Tibial nerve (tissue), 4 donors: ENCODE results near the gene NOL8. TPM values are rescaled to one million over a fixed set of nuclear protein-coding genes. Genes with fewer than 3 reads are reported as not detected.
A peak's percentile ranks its signal among the peaks of the same experiment; 100 is the strongest.

Experiments
- DNase-seq, 2 donors: peaks; one replicate each; pipeline ENCODE4 v3.0.0-alpha.2; 2019; ENCODE audit warnings: low spot score in 2 of 2
- H3K27ac ChIP-seq, 4 donors: fragments of 200-600 bp; sonication (generic) in 3 of 4; one replicate each; pipeline ENCODE4 v1.5.1; 2017 to 2019; ENCODE audit warnings: mild to moderate bottlenecking in 1 of 4
- H3K27me3 ChIP-seq, 2 donors: fragments of 200-600 bp; sonication (generic) in 1 of 2; one replicate each; pipeline versions ENCODE4 v1.5.1 to v1.6.0; 2017 to 2019
- H3K36me3 ChIP-seq, 3 donors: fragments of 200-600 bp; sonication (generic); one replicate each; pipeline ENCODE4 v1.5.1; 2018 to 2019
- H3K4me1 ChIP-seq, 4 donors: fragments of 200-600 bp; sonication (generic) in 3 of 4; one replicate each; pipeline ENCODE4 v1.5.1; 2017 to 2019
- H3K4me3 ChIP-seq, 4 donors: fragments of 200-600 bp; sonication (generic) in 3 of 4; one replicate each; pipeline ENCODE4 v1.5.1; 2017 to 2019; ENCODE audit warnings: mild to moderate bottlenecking in 1 of 4, moderate library complexity in 1 of 4
- H3K9me3 ChIP-seq, 4 donors: fragments of 200-600 bp; sonication (generic) in 3 of 4; one replicate each; pipeline ENCODE4 v1.5.1; 2017 to 2019
- CTCF ChIP-seq, 5 experiments: fragments of 200-600 bp in 3 of 5; fragments of 450-650 bp in 2 of 5; sonication (generic) in 3 of 5; IDR thresholded peaks; one replicate each; pipeline ENCODE4 v1.5.1; 2016 to 2019; ENCODE audit warnings: antibody characterized with exemption in 5 of 5, mild to moderate bottlenecking in 3 of 5, moderate library complexity in 2 of 5
- EP300 ChIP-seq, 2 donors: sonication (generic); formaldehyde crosslinking; IDR thresholded peaks; one replicate each; pipeline ENCODE4 v1.6.1; 2017; ENCODE audit warnings: antibody characterized with exemption in 2 of 2, mild to moderate bottlenecking in 1 of 2
- POLR2A ChIP-seq, 2 donors: fragments of 450-650 bp; IDR thresholded peaks; one replicate each; pipeline ENCODE4 v1.6.1; 2017; ENCODE audit warnings: antibody characterized with exemption in 2 of 2, mild to moderate bottlenecking in 2 of 2, moderate library complexity in 2 of 2
- WGBS, 2 donors: methylation state at CpG; one replicate each; pipeline ENCODE4 v1.1.5; 2018; 5-methylcytosine and 5-hydroxymethylcytosine counted together
- total RNA-seq, 4 donors: library from RNA; depleted of rRNA; stranded (reverse); fragments of >200 nt; gene quantifications; one replicate each; pipeline ENCODE4 v1.1.0, GENCODE V29; 2016

Gene NOL8
- total RNA-seq, 4 donors from 2014 or later: 25.1 to 45.6 (median 31.4) TPM

- no peak for DNase-seq
- 66 to 77% methylated on average over 2 of the region's 2 CpGs for WGBS, 2 donors
- peaks cover 0 to 8% (median 0%) of the 10 kb centered on the region in 3 donors for H3K36me3 ChIP-seq
- no peaks in the 10 kb centered on the region for H3K27me3 ChIP-seq
- H3K27ac ChIP-seq: no peak overlapping the region
- no peak for TF ChIP-seq EP300 (IDR thresholded peaks at IDR 0.05)
- TF ChIP-seq CTCF (IDR thresholded peaks at IDR 0.05): no peak
- no peak for TF ChIP-seq POLR2A (IDR thresholded peaks at IDR 0.05)
- H3K4me1 ChIP-seq: peaks cover 0 to 33% (median 17%) of the 10 kb centered on the region in 4 donors
- no peak overlapping the region for H3K4me3 ChIP-seq
- H3K9me3 ChIP-seq: no peaks in the 10 kb centered on the region
Observed at GRCh38 chr9:92327283-92327850, 2.2 kb upstream of the NOL8 start.

- 1 to 2% methylated on average over 24 to 29 of the region's 30 CpGs for WGBS, 2 donors
- TF ChIP-seq CTCF (IDR thresholded peaks at IDR 0.05) (no peak), POLR2A (IDR thresholded peaks at IDR 0.05) (no peak), EP300 (IDR thresholded peaks at IDR 0.05) (no peak)
Observed at GRCh38 chr9:92325991-92326500, 896 bp upstream of the NOL8 start.

GRCh38 chr9:92324889-92325268, 271 bp downstream of the NOL8 start:
- no peak for DNase-seq
- Histone ChIP-seq H3K9me3 (no peaks in the 10 kb centered on the region), H3K36me3 (peaks cover 0 to 30% (median 0%) of the 10 kb centered on the region in 3 donors), H3K27ac (peak overlapping the region; percentile 90 to 97 (median 94)), H3K27me3 (no peaks in the 10 kb centered on the region), H3K4me1 (peaks cover 0 to 33% (median 17%) of the 10 kb centered on the region in 4 donors), H3K4me3 (peak overlapping the region; percentile 47 to 89 (median 70))
- no peak for TF ChIP-seq CTCF (IDR thresholded peaks at IDR 0.05)
- TF ChIP-seq POLR2A (IDR thresholded peaks at IDR 0.05): no peak
- TF ChIP-seq EP300 (IDR thresholded peaks at IDR 0.05): no peak
- WGBS, 2 donors: 0% methylated on average over 12 of the region's 12 CpGs

More at GRCh38 chr9:92325991-92326500, 896 bp upstream of the NOL8 start:
- H3K9me3 ChIP-seq: no peaks in the 10 kb centered on the region
- H3K4me1 ChIP-seq: peaks cover 0 to 33% (median 17%) of the 10 kb centered on the region in 4 donors
- H3K27ac ChIP-seq: peak overlapping the region; percentile 90 to 97 (median 94)
- peaks cover 0 to 19% (median 0%) of the 10 kb centered on the region in 3 donors for H3K36me3 ChIP-seq
- no peak for DNase-seq
- H3K27me3 ChIP-seq: no peaks in the 10 kb centered on the region
- peak overlapping the region; percentile 47 to 89 (median 70) for H3K4me3 ChIP-seq

- Histone ChIP-seq H3K4me3 (peak overlapping the region; percentile 47 to 89 (median 70)), H3K9me3 (no peaks in the 10 kb centered on the region), H3K36me3 (peaks cover 0 to 35% (median 0%) of the 10 kb centered on the region in 3 donors), H3K27me3 (no peaks in the 10 kb centered on the region), H3K4me1 (peaks cover 0 to 33% (median 17%) of the 10 kb centered on the region in 4 donors), H3K27ac (peak overlapping the region in 3 of 4 donors; percentile 90 to 97 (median 95))
- TF ChIP-seq EP300 (IDR thresholded peaks at IDR 0.05) (no peak), CTCF (IDR thresholded peaks at IDR 0.05) (no peak), POLR2A (IDR thresholded peaks at IDR 0.05) (no peak)
- 28 to 33% methylated on average over 2 of the region's 2 CpGs for WGBS, 2 donors
- no peak for DNase-seq
Observed at GRCh38 chr9:92324431-92324830, 719 bp downstream of the NOL8 start.

- TF ChIP-seq EP300 (IDR thresholded peaks at IDR 0.05) (no peak), POLR2A (IDR thresholded peaks at IDR 0.05) (no peak), CTCF (IDR thresholded peaks at IDR 0.05) (no peak)
- 95% methylated on average over 5 of the region's 5 CpGs for WGBS, 2 donors
- H3K36me3 ChIP-seq: peaks cover 3 to 92% (median 12%) of the 10 kb centered on the region in 3 donors
Observed at GRCh38 chr9:92315456-92315855, 9.7 kb downstream of the NOL8 start.

More at GRCh38 chr9:92315456-92315855, 9.7 kb downstream of the NOL8 start:
- DNase-seq: no peak
- Histone ChIP-seq H3K9me3 (no peaks in the 10 kb centered on the region), H3K4me3 (no peak overlapping the region), H3K27ac (no peak overlapping the region), H3K4me1 (no peaks in the 10 kb centered on the region), H3K27me3 (no peaks in the 10 kb centered on the region)
